Measurements from ENCODE around the gene GUCY1B1.
A peak's percentile ranks its signal among the peaks of the same experiment; 100 is the strongest.

The GUCY1B1 gene

GRCh38 chr4:155820887-155821518 lies 62.2 kb downstream of the GUCY1B1 start:
- H2AFZ ChIP-seq (ENCODE audit: low read depth, low read length): no peak overlapping the region
- H2BK5ac ChIP-seq (ENCODE audit: low read depth, low read length, poor library complexity, severe bottlenecking): no peak overlapping the region
- H2BK120ac ChIP-seq (ENCODE audit: low read depth, low read length): no peak overlapping the region
- no peaks in the 10 kb centered on the region for H3K79me1 ChIP-seq (replicated peaks; ENCODE audit: low read length, poor library complexity, severe bottlenecking)
- no peak overlapping the region for H4K8ac ChIP-seq (ENCODE audit: low read length)
- WGBS: no CpG with 5 or more reads among the region's 4 CpGs
- no peak overlapping the region for H3K4me3 ChIP-seq (ENCODE audit: insufficient read depth in 1 of 2, low read depth in 1 of 2, low read length in 2 of 2)
- no peak overlapping the region for H3K14ac ChIP-seq (ENCODE audit: low read length in 2 of 2)
- no peaks in the 10 kb centered on the region for H3K27me3 ChIP-seq (ENCODE audit: control insufficient read depth in 1 of 2, insufficient read depth in 1 of 2, low read length in 2 of 2)
- H3K4ac ChIP-seq (ENCODE audit: low read depth in 1 of 2, low read length in 2 of 2): no peak overlapping the region
- no peaks in the 10 kb centered on the region for H3K36me3 ChIP-seq (ENCODE audit: control insufficient read depth in 1 of 2, insufficient read depth in 2 of 2, low read depth in 1 of 2, low read length in 2 of 2)
- H3K4me1 ChIP-seq (ENCODE audit: control insufficient read depth, insufficient read depth, low read depth, low read length): no peaks in the 10 kb centered on the region
- no peak overlapping the region for H2BK15ac ChIP-seq (ENCODE audit: low read depth, poor library complexity, severe bottlenecking)
- H3K27ac ChIP-seq (ENCODE audit: low read length, poor library complexity, severe bottlenecking): no peak overlapping the region
- H3K9me3 ChIP-seq (ENCODE audit: control insufficient read depth, low read length): no peaks in the 10 kb centered on the region
- H3K4me2 ChIP-seq (ENCODE audit: low read length, poor library complexity, severe bottlenecking): no peak overlapping the region
- no peak overlapping the region for H3K9ac ChIP-seq (ENCODE audit: low read length)
- DNase-seq: no peak
- no peak overlapping the region for H4K91ac ChIP-seq (ENCODE audit: low read length)
- H2AK5ac ChIP-seq (ENCODE audit: low read length, severe bottlenecking): no peak overlapping the region
- H2BK12ac ChIP-seq (ENCODE audit: low read length in 2 of 2): no peak overlapping the region
- no peak overlapping the region for H3K18ac ChIP-seq (ENCODE audit: low read depth in 1 of 2, low read length in 2 of 2)
- H3K23ac ChIP-seq (ENCODE audit: low read length in 2 of 2): no peak overlapping the region

GRCh38 chr4:155822572-155822971 lies 63.8 kb downstream of the GUCY1B1 start:
- H3K27me3 ChIP-seq (ENCODE audit: control insufficient read depth in 1 of 2, insufficient read depth in 1 of 2, low read length in 2 of 2): no peaks in the 10 kb centered on the region
- H3K27ac ChIP-seq (ENCODE audit: low read length, poor library complexity, severe bottlenecking): no peak overlapping the region
- H3K9ac ChIP-seq (ENCODE audit: low read length): no peak overlapping the region
- no peak overlapping the region for H2BK5ac ChIP-seq (ENCODE audit: low read depth, low read length, poor library complexity, severe bottlenecking)
- H3K4me2 ChIP-seq (ENCODE audit: low read length, poor library complexity, severe bottlenecking): no peak overlapping the region
- no peak overlapping the region for H2BK15ac ChIP-seq (ENCODE audit: low read depth, poor library complexity, severe bottlenecking)
- H3K4me1 ChIP-seq (ENCODE audit: control insufficient read depth, insufficient read depth, low read depth, low read length): no peaks in the 10 kb centered on the region
- H3K18ac ChIP-seq (ENCODE audit: low read depth in 1 of 2, low read length in 2 of 2): no peak overlapping the region
- H3K14ac ChIP-seq (ENCODE audit: low read length in 2 of 2): no peak overlapping the region
- WGBS: 82% methylated on average over 2 of the region's 3 CpGs
- H4K91ac ChIP-seq (ENCODE audit: low read length): no peak overlapping the region
- no peaks in the 10 kb centered on the region for H3K79me1 ChIP-seq (replicated peaks; ENCODE audit: low read length, poor library complexity, severe bottlenecking)
- no peak overlapping the region for H2AFZ ChIP-seq (ENCODE audit: low read depth, low read length)
- DNase-seq: peak; percentile 22
- no peak overlapping the region for H3K4me3 ChIP-seq (ENCODE audit: insufficient read depth in 1 of 2, low read depth in 1 of 2, low read length in 2 of 2)
- H3K36me3 ChIP-seq (ENCODE audit: control insufficient read depth in 1 of 2, insufficient read depth in 2 of 2, low read depth in 1 of 2, low read length in 2 of 2): no peaks in the 10 kb centered on the region
- no peak overlapping the region for H4K8ac ChIP-seq (ENCODE audit: low read length)
- H3K4ac ChIP-seq (ENCODE audit: low read depth in 1 of 2, low read length in 2 of 2): no peak overlapping the region
- no peak overlapping the region for H2BK120ac ChIP-seq (ENCODE audit: low read depth, low read length)
- H3K23ac ChIP-seq (ENCODE audit: low read length in 2 of 2): no peak overlapping the region
- H2AK5ac ChIP-seq (ENCODE audit: low read length, severe bottlenecking): no peak overlapping the region
- H2BK12ac ChIP-seq (ENCODE audit: low read length in 2 of 2): no peak overlapping the region
- H3K9me3 ChIP-seq (ENCODE audit: control insufficient read depth, low read length): no peaks in the 10 kb centered on the region

- Histone ChIP-seq H4K8ac (ENCODE audit: low read length) (no peak overlapping the region), H3K36me3 (ENCODE audit: control insufficient read depth in 1 of 2, insufficient read depth in 2 of 2, low read depth in 1 of 2, low read length in 2 of 2) (no peaks in the 10 kb centered on the region), H2BK15ac (ENCODE audit: low read depth, poor library complexity, severe bottlenecking) (no peak overlapping the region), H3K4me3 (ENCODE audit: insufficient read depth in 1 of 2, low read depth in 1 of 2, low read length in 2 of 2) (no peak overlapping the region), H2BK12ac (ENCODE audit: low read length in 2 of 2) (no peak overlapping the region), H3K18ac (ENCODE audit: low read depth in 1 of 2, low read length in 2 of 2) (no peak overlapping the region), H3K79me1 (replicated peaks; ENCODE audit: low read length, poor library complexity, severe bottlenecking) (no peaks in the 10 kb centered on the region), H3K9me3 (ENCODE audit: control insufficient read depth, low read length) (no peaks in the 10 kb centered on the region), H3K27me3 (ENCODE audit: control insufficient read depth in 1 of 2, insufficient read depth in 1 of 2, low read length in 2 of 2) (no peaks in the 10 kb centered on the region), H3K14ac (ENCODE audit: low read length in 2 of 2) (no peak overlapping the region), H3K27ac (ENCODE audit: low read length, poor library complexity, severe bottlenecking) (no peak overlapping the region), H2AK5ac (ENCODE audit: low read length, severe bottlenecking) (no peak overlapping the region), H3K4me1 (ENCODE audit: control insufficient read depth, insufficient read depth, low read depth, low read length) (no peaks in the 10 kb centered on the region), H3K23ac (ENCODE audit: low read length in 2 of 2) (no peak overlapping the region), H4K91ac (ENCODE audit: low read length) (no peak overlapping the region), H2BK5ac (ENCODE audit: low read depth, low read length, poor library complexity, severe bottlenecking) (no peak overlapping the region), H2BK120ac (ENCODE audit: low read depth, low read length) (no peak overlapping the region), H2AFZ (ENCODE audit: low read depth, low read length) (no peak overlapping the region), H3K9ac (ENCODE audit: low read length) (no peak overlapping the region), H3K4me2 (ENCODE audit: low read length, poor library complexity, severe bottlenecking) (no peak overlapping the region), H3K4ac (ENCODE audit: low read depth in 1 of 2, low read length in 2 of 2) (no peak overlapping the region)
- DNase-seq: no peak
- WGBS: 88% methylated on average over 1 of the region's 3 CpGs
These were observed 69.8 kb downstream of the GUCY1B1 start for GRCh38 chr4:155828628-155829027.

GRCh38 chr4:155832664-155833063 lies 73.8 kb downstream of the GUCY1B1 start:
- Histone ChIP-seq H4K91ac (ENCODE audit: low read length) (no peak overlapping the region), H2BK120ac (ENCODE audit: low read depth, low read length) (no peak overlapping the region), H3K79me1 (replicated peaks; ENCODE audit: low read length, poor library complexity, severe bottlenecking) (no peaks in the 10 kb centered on the region), H3K36me3 (ENCODE audit: control insufficient read depth in 1 of 2, insufficient read depth in 2 of 2, low read depth in 1 of 2, low read length in 2 of 2) (no peaks in the 10 kb centered on the region), H2BK12ac (ENCODE audit: low read length in 2 of 2) (no peak overlapping the region), H4K8ac (ENCODE audit: low read length) (no peak overlapping the region), H3K4me2 (ENCODE audit: low read length, poor library complexity, severe bottlenecking) (no peak overlapping the region), H3K14ac (ENCODE audit: low read length in 2 of 2) (no peak overlapping the region), H3K27me3 (ENCODE audit: control insufficient read depth in 1 of 2, insufficient read depth in 1 of 2, low read length in 2 of 2) (no peaks in the 10 kb centered on the region), H3K4me1 (ENCODE audit: control insufficient read depth, insufficient read depth, low read depth, low read length) (no peaks in the 10 kb centered on the region), H2AFZ (ENCODE audit: low read depth, low read length) (no peak overlapping the region), H3K27ac (ENCODE audit: low read length, poor library complexity, severe bottlenecking) (no peak overlapping the region), H3K9me3 (ENCODE audit: control insufficient read depth, low read length) (no peaks in the 10 kb centered on the region), H3K18ac (ENCODE audit: low read depth in 1 of 2, low read length in 2 of 2) (no peak overlapping the region), H3K4ac (ENCODE audit: low read depth in 1 of 2, low read length in 2 of 2) (no peak overlapping the region), H2AK5ac (ENCODE audit: low read length, severe bottlenecking) (no peak overlapping the region), H2BK15ac (ENCODE audit: low read depth, poor library complexity, severe bottlenecking) (no peak overlapping the region), H3K9ac (ENCODE audit: low read length) (no peak overlapping the region), H3K23ac (ENCODE audit: low read length in 2 of 2) (no peak overlapping the region), H2BK5ac (ENCODE audit: low read depth, low read length, poor library complexity, severe bottlenecking) (no peak overlapping the region), H3K4me3 (ENCODE audit: insufficient read depth in 1 of 2, low read depth in 1 of 2, low read length in 2 of 2) (no peak overlapping the region)
- DNase-seq: no peak
